Measurements from ENCODE around the gene PUSL1. TPM values are rescaled to one million over a fixed set of nuclear protein-coding genes. Genes with fewer than 3 reads are reported as not detected.

Gene PUSL1
- total RNA-seq, 2 experiments from 2014 or later, result 24.0 to 26.2 TPM

DNA sequence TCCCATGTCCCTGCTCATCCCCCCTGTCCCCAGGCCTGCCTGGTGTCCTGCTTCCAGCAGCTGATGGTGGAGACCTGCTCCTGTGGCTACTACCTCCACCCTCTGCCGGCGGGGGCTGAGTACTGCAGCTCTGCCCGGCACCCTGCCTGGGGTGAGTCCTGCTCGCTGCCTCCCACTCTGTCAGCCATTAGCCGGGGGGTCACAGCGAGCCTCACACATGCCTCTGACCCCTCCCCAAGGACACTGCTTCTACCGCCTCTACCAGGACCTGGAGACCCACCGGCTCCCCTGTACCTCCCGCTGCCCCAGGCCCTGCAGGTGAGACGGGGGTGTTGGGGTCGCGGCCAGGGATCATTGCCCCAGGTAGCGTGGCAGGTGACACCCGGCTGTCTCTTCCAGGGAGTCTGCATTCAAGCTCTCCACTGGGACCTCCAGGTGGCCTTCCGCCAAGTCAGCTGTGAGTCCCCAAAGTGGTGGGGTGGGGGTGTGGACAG is 18.1 kb upstream of the PUSL1 start:
- ChIA-PET POLR2A (no interaction called here), CTCF (interaction anchor here (1.3 to 3.2 kb wide), 2 partner anchors 16 to 168 kb away, joined by 4 to 61 read pairs; no protein-coding TSS in a partner anchor)
- peak; percentile 48 for ATAC-seq
- Mint-ChIP-seq H3K9me3 (ENCODE audit: insufficient read depth) (no peaks in the 10 kb centered on the region), H3K4me1 (ENCODE audit: low read depth) (peaks cover 6% of the 10 kb centered on the region), H3K27ac (no peak overlapping the region), H3K4me3 (no peak overlapping the region), H3K27me3 (ENCODE audit: low read depth) (no peaks in the 10 kb centered on the region), H3K36me3 (ENCODE audit: low read depth) (peaks cover 4% of the 10 kb centered on the region)
- DNase-seq, result peak; percentile 76

DNA sequence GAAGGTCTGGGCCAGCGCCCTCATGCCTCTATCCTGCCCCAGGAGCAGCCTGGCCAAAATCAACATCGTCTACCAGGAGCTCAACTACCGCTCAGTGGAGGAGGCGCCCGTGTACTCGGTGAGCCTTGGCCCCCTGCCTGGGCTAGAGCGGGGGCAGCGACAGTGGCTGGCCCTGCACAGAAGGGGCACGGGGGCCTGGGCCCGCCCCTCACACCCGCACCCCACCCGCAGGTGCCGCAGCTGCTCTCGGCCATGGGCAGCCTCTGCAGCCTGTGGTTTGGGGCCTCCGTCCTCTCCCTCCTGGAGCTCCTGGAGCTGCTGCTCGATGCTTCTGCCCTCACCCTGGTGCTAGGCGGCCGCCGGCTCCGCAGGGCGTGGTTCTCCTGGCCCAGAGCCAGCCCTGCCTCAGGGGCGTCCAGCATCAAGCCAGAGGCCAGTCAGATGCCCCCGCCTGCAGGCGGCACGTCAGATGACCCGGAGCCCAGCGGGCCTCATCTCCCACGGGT is 17.3 kb upstream of the PUSL1 start:
- POLR2A ChIA-PET, result no interaction called here
- no peak for ATAC-seq
- DNase-seq, result no peak

DNA sequence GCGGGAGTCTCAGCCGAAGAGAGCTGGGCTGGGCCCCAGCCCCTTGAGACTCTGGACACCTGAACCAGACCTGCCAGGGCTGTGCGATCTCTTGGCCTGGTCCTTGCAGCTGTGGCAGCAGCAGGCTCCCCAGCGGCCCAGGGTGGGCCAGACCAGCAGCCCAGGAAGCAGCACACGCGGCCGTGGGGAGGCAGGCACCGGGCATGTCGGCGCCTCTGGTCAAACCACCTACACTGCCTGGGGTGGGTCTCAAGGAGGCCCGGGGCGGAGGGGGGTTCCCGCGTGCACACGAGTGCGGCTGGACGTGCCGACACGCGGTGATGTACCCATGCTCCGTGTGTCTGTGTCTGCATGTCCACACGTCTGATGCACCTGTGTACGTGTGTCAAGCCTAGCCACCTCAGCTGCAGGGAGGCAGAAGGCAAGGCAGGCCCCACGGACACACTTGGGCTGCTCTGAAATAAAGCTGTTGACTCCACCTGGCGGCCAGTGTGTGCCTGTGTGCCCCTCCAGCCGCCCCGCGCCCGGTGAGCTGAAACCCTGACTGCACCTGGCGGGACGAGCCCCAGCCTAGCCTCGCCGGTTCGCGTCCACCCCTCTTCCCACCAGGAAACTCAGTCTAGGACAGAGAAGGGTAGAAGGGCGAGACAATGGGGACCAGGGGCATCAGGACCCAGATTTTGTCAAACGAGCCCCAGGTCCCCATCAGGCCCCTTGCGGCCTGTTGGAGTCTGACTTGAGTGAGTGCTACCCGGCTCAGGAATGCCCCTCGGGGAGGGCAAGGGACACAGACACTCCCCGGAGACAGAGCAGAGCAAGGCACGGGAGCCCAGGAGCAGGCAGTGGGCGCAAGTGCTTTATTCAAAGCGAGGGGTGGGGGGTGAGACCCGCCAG is 16.6 kb upstream of the PUSL1 start:
- H3K36me3 Mint-ChIP-seq (ENCODE audit: low read depth), result peaks cover 4% of the 10 kb centered on the region
- H3K4me3 Mint-ChIP-seq, result no peak overlapping the region
- H3K27ac Mint-ChIP-seq, result no peak overlapping the region
- POLR2A ChIA-PET, result no interaction called here
- H3K9me3 Mint-ChIP-seq (ENCODE audit: insufficient read depth), result no peaks in the 10 kb centered on the region
- DNase-seq (peak; percentile 78), ATAC-seq (peak; percentile 87)
- peaks cover 6% of the 10 kb centered on the region for H3K4me1 Mint-ChIP-seq (ENCODE audit: low read depth)
- no peaks in the 10 kb centered on the region for H3K27me3 Mint-ChIP-seq (ENCODE audit: low read depth)
- CTCF ChIA-PET, result interaction anchor here (0.5 to 3.2 kb wide), 12 partner anchors 14 to 308 kb away, joined by 3 to 61 read pairs (median 4); partner anchors contain the start of gene UBE2J2

More for the DNA sequence above, 17.3 kb upstream of the PUSL1 start:
- Mint-ChIP-seq H3K36me3 (ENCODE audit: low read depth) (peaks cover 4% of the 10 kb centered on the region), H3K4me1 (ENCODE audit: low read depth) (peaks cover 6% of the 10 kb centered on the region), H3K27me3 (ENCODE audit: low read depth) (no peaks in the 10 kb centered on the region), H3K27ac (no peak overlapping the region), H3K4me3 (no peak overlapping the region), H3K9me3 (ENCODE audit: insufficient read depth) (no peaks in the 10 kb centered on the region)
- CTCF ChIA-PET, result interaction anchor here (1.1 to 3.2 kb wide), 7 partner anchors 17 to 308 kb away, joined by 4 to 61 read pairs (median 4); partner anchors contain the start of gene UBE2J2

DNA sequence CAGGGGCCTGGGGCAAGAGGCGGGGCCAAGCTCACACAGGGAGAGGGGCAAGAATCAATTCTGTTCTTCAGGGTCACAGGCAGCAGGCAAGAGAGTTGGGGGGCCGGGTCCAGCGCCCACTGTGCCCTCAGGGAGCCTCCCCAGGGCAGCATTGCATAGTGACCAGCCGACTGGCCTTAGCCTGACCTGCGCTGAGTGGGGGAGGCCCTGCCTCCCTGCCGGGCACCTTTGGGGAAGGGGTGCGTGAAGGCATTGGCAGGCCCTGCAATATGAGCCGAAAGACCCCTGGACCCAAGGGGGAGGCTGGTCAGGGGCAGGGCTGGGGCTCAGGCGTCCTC is 16.0 kb upstream of the PUSL1 start:
- peaks cover 6% of the 10 kb centered on the region for H3K4me1 Mint-ChIP-seq (ENCODE audit: low read depth)
- ChIA-PET POLR2A (no interaction called here), CTCF (interaction anchor here (0.5 to 3.2 kb wide), 12 partner anchors 13 to 309 kb away, joined by 3 to 61 read pairs (median 4); partner anchors contain the start of gene UBE2J2)
- no peaks in the 10 kb centered on the region for H3K9me3 Mint-ChIP-seq (ENCODE audit: insufficient read depth)
- no peak overlapping the region for H3K27ac Mint-ChIP-seq
- ATAC-seq, result no peak
- no peak overlapping the region for H3K4me3 Mint-ChIP-seq
- H3K36me3 Mint-ChIP-seq (ENCODE audit: low read depth), result peaks cover 4% of the 10 kb centered on the region
- DNase-seq, result no peak
- H3K27me3 Mint-ChIP-seq (ENCODE audit: low read depth), result no peaks in the 10 kb centered on the region

DNA sequence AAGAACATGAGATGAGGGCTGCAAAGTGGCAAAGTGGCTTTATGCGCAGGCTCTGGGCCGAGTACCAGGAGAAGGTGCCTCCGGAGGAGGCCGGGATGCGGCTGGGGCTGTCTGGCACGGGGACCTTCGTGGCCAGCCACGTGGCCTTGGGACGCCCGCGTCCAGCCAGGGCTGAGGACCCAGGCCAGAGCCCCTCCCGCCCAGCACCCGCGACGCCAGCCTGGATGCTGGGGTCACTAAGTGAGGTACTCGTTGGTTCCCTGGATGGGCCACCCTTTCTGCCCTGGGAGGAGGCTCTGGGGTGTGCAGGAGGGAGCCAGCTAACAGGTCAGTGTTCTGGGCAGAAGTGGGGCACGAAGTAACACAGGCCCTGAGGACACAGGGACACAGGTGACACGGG is 15.5 kb upstream of the PUSL1 start:
- Mint-ChIP-seq H3K36me3 (ENCODE audit: low read depth) (peaks cover 4% of the 10 kb centered on the region), H3K27me3 (ENCODE audit: low read depth) (no peaks in the 10 kb centered on the region), H3K9me3 (ENCODE audit: insufficient read depth) (no peaks in the 10 kb centered on the region), H3K27ac (no peak overlapping the region), H3K4me1 (ENCODE audit: low read depth) (peaks cover 6% of the 10 kb centered on the region), H3K4me3 (no peak overlapping the region)
- CTCF ChIA-PET, result interaction anchor here (1.1 to 3.2 kb wide), 3 partner anchors 42 to 176 kb away, joined by 4 to 61 read pairs (median 6); no protein-coding TSS in a partner anchor
- no peak for DNase-seq
- ATAC-seq, result no peak
- POLR2A ChIA-PET, result no interaction called here

DNA sequence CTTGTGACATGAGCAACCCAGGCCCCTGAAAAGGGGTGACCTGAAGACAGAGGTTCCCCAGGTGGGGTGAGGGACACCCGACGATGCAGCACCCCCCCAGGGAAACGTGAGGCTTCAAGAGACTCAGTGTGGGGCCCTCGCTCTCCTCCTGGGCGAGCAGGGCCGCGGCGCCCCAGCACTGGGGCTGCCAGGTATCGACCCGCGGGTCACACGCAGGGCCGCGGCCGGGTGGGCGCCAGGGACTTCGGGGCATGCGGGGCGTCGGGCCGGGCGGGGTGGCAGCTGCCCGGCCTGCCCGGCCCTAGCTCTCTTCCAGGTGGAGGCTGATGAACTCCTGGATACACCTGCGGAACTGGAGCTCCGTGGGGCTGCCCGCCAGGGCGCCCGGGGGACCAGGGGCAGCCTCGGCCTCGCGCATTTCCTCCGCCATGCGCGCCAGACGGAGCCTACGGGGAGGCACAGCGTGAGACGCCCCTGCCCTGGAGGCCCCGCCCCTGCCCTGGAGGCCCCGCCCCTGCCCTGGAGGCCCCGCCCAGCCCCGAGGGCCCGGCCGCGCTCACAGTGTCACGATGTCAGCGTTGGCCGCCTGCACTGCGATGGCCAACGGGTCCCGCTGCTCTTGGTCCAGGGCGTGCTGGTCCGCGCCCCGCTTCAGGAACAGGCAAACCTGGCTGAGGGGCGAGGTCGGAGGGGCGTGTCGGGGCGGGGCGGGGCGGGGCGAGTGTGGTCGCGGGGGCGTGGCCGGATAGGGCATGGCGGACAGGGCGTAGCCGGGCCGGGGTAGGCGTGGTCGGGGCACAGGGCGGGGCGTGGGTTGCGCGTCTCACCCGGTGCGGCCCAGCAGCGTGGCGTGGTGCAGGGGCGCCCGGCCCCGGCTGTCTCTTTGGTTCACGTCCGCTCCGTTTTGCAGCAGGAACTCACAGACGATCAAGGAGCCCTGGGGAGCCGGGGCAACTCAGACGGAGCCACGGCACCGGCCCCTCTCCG is 14.8 kb upstream of the PUSL1 start:
- ATAC-seq, result peak; percentile 20
- no peak for DNase-seq
- H3K4me1 Mint-ChIP-seq (ENCODE audit: low read depth), result peaks cover 6% of the 10 kb centered on the region
- ChIA-PET CTCF (no interaction called here), POLR2A (no interaction called here)
- no peaks in the 10 kb centered on the region for H3K9me3 Mint-ChIP-seq (ENCODE audit: insufficient read depth)
- H3K36me3 Mint-ChIP-seq (ENCODE audit: low read depth), result peaks cover 4% of the 10 kb centered on the region
- H3K27me3 Mint-ChIP-seq (ENCODE audit: low read depth), result no peaks in the 10 kb centered on the region
- H3K4me3 Mint-ChIP-seq, result no peak overlapping the region
- no peak overlapping the region for H3K27ac Mint-ChIP-seq

DNA sequence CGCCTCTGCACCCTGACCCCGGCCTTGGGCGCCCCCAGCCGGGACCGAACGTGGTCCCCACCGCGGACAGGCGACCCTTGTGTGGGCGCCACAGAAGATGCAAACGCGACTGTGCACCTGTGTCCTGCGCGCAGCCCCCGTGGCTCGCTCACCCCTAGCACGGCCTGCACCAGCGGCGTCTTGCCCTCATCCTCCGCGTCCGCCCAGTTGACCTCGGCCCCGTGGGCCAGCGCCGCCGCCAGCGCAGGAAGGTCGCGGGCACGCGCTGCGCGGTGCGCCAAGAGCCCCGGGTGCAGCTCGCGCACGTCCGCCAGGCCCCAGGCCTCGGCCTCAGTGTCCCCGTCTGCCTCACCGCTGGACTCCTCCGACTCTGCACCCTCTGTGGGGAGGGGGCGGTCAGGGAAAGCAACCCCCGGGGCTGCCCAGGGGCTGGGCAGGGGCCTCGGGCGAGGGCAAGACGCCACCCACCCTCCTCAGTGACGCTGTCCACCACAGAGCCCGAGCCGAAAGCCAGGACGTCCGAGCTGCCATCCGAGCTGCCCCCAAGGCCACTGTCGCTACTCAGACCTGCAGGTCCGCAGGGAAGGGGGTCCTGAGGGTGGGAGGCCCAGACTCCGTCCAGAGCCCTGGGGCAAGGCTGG is 14.0 kb upstream of the PUSL1 start:
- POLR2A ChIA-PET, result no interaction called here
- H3K36me3 Mint-ChIP-seq (ENCODE audit: low read depth), result peaks cover 4% of the 10 kb centered on the region
- H3K27me3 Mint-ChIP-seq (ENCODE audit: low read depth), result no peaks in the 10 kb centered on the region
- no peaks in the 10 kb centered on the region for H3K9me3 Mint-ChIP-seq (ENCODE audit: insufficient read depth)
- DNase-seq (no peak), ATAC-seq (no peak)
- H3K4me3 Mint-ChIP-seq, result no peak overlapping the region
- no peak overlapping the region for H3K27ac Mint-ChIP-seq
- peaks cover 6% of the 10 kb centered on the region for H3K4me1 Mint-ChIP-seq (ENCODE audit: low read depth)
- CTCF ChIA-PET, result no interaction called here

DNA sequence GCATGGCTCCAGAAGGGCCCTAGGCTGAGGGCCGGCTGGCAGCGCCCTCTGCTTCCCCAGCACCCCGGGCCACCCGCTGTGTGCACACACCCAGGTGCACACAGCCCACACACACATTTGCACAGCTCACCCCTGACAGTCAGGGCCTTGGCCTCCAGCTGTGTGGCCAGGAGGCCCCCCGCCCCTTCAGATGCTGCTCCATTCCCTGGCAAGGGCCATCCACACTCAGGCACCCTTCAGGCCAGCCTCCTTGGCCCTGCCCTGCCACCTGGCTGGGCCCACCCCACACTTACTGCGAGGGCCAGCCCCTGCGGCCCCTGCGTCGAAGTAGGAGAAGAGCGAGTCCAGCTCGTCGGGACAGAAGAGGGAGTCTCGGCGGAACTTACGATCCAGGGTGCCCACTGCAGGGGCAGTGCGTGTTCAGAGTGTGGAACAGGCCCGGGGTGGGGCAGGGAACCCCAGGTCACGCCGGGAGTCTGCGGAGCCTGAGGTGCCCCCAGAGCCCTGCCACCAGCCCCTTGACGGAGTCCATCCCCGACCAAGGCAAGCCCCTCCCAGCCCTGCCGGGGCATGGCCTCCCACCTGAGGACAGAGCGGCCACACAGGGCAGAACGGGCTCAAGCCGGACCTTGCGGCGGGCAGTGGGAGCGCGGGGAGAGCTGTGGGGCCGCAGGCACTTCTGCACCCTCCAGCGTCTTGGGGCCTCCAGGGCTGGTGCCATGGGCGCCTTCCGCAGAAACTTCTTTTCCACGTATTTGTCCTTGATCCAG is 13.1 kb upstream of the PUSL1 start:
- peaks cover 4% of the 10 kb centered on the region for H3K36me3 Mint-ChIP-seq (ENCODE audit: low read depth)
- POLR2A ChIA-PET, result no interaction called here
- no peak for ATAC-seq
- H3K9me3 Mint-ChIP-seq (ENCODE audit: insufficient read depth), result no peaks in the 10 kb centered on the region
- H3K4me3 Mint-ChIP-seq, result no peak overlapping the region
- CTCF ChIA-PET, result no interaction called here
- DNase-seq, result no peak
- no peaks in the 10 kb centered on the region for H3K27me3 Mint-ChIP-seq (ENCODE audit: low read depth)
- H3K27ac Mint-ChIP-seq, result no peak overlapping the region
- peaks cover 6% of the 10 kb centered on the region for H3K4me1 Mint-ChIP-seq (ENCODE audit: low read depth)

DNA sequence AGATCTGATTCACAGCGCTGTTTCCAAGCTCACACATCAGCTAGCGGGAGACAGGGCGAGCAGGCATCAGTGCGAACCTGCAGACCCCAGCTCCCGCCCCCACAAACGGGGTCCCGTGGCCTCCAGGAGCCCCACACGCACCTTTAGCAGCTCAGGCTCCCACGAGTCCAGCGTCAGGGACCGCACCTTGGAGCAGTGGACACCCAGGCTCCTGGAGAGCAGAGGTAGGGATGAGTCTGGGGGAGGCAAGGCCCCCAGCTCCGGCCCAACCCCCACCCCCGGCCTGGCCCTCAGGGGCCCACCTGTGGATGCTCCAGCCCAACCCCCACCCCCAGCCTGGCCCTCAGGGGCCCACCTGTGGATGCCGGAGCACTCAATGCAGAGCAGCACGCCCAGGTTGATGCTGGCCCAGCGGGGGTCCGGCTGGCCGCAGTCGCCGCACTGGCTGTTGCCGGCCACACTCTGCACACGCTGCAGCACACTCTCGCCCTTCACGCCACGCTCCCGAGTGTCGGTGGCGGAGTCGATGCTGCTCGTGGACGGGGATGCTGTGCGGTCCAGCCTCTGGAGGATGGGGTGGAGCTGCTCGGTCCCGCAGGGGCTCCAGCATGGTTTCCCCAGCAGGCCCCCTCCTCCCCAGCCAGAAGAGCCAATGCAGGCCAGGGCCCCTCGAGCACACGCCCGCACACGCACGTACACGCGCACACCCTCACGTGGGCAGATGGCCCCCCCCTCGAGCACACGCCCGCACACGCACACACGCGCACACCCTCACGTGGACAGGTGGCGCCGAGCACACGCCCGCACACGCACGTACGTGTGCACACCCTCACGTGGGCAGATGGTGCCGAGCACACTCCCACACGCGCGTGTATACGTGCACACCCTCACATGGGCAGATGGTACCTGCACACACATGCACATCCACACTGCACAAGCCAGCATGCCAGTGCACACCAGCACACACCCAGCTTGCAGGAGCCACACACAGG is 12.0 kb upstream of the PUSL1 start:
- ChIA-PET POLR2A (no interaction called here), CTCF (no interaction called here)
- peaks cover 6% of the 10 kb centered on the region for H3K4me1 Mint-ChIP-seq (ENCODE audit: low read depth)

DNA sequence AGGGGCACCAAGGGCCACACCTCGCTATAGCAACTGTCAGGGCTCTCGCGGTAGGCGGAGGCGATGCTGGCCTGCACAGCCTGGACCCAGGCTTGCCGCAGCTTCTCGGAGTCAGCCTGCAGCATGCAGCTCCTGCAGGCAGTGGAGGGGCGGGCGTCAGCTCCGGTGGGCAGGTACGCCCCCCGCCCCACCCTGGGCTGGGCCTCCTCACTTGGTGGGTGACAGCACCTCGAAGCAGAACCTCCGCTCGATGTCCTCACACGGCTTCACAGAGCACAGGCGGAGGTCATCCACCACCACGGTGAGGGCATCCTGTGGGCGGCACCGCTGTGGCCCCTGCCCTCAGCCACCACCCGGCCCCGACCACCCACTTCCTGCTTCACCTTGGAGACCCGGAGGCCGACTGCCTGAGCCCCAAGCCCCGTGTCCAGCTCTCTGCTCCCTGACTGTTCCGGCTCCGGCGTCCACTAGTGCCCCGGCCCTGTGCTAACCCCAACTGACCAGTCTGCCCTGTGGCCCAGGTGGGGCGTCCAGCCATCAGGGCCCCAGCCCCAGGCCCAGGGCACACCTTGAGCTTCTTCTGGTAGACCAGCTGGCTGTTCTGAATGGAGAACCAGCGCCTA is 10.5 kb upstream of the PUSL1 start:
- peaks cover 1% of the 10 kb centered on the region for H3K36me3 Mint-ChIP-seq (ENCODE audit: low read depth)
- POLR2A ChIA-PET, result no interaction called here

More for the DNA sequence above, 12.0 kb upstream of the PUSL1 start:
- Mint-ChIP-seq H3K9me3 (ENCODE audit: insufficient read depth) (no peaks in the 10 kb centered on the region), H3K4me3 (no peak overlapping the region), H3K36me3 (ENCODE audit: low read depth) (peaks cover 4% of the 10 kb centered on the region), H3K27ac (no peak overlapping the region), H3K27me3 (ENCODE audit: low read depth) (no peaks in the 10 kb centered on the region)
- ATAC-seq (no peak), DNase-seq (no peak)

More for the DNA sequence above, 10.5 kb upstream of the PUSL1 start:
- Mint-ChIP-seq H3K9me3 (ENCODE audit: insufficient read depth) (no peaks in the 10 kb centered on the region), H3K4me3 (no peak overlapping the region), H3K27ac (no peak overlapping the region), H3K4me1 (ENCODE audit: low read depth) (no peaks in the 10 kb centered on the region), H3K27me3 (ENCODE audit: low read depth) (no peaks in the 10 kb centered on the region)
- CTCF ChIA-PET, result no interaction called here
- ATAC-seq (no peak), DNase-seq (no peak)

Data from activated CD8-positive, alpha-beta T cell treated with anti-CD3 and anti-CD28 coated beads, Interleukin-2, amount 10 ng/mL, durations not matched to agents 7 days and 5 days (primary cell).